GM19099 (cell line): ENCODE results near the gene CLCN5.

Experiments used
- POLR2A ChIP-seq: IDR thresholded peaks from 3 replicates; pipeline ENCODE4 v1.6.1; 2011; ENCODE audit warnings: low read depth; ENCODE audit not compliant: insufficient read length; ENCODE audit errors: extremely low read depth

The CLCN5 gene

DNA sequence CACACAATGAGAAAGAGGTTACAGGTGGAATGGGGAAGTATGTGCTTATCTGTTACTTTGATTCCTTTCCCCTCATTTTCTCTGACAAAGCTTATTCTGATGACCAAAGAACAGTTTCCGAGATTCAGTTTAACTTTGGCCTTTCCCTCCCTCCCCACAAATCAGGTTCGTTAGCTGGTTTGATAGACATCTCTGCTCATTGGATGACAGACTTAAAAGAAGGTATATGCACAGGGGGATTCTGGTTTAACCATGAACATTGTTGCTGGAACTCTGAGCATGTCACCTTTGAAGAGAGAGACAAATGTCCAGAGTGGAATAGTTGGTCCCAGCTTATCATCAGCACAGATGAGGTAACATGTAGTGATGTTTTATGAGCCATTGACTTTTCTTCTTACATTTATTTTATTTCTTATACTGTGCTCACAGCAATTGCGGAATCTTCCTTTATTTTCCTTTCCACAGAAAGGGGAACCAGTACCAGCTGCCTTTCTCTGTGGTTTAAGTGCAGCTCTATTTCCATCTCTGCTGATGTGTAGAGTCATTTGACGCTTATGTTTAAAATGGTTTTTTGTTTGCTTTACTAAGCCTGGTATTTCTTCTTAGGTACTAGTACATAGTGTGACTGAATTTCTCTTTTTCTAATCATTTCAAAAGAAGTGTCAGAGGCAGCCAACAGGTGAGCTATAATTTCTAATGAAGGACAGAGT, 153.4 kb downstream of the CLCN5 start:
- no peak for TF ChIP-seq POLR2A

DNA sequence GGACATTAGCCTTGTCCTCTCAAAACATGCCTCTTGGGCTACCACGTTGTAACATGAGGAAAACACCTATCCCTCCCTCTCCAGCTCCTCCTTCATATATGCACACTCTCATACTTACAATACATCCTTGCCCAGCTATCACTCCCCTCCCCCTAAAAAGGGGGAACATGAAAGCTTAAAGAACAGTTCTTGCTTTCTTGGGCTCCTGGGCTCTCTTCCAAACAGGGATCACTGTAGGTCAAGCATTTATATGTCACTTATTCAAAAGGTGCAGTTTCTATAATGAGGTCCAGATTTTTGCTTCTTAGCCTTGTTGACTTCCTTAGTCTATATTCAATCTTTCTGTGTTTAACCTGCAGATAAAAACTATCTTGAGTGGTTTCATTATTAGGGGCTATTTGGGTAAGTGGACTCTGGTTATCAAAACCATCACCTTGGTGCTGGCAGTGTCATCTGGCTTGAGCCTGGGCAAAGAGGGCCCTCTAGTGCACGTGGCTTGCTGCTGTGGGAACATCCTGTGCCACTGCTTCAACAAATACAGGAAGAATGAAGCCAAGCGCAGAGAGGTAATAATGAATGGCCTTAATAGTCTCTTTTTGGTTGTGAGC, 159.0 kb downstream of the CLCN5 start:
- no peak for TF ChIP-seq POLR2A

DNA sequence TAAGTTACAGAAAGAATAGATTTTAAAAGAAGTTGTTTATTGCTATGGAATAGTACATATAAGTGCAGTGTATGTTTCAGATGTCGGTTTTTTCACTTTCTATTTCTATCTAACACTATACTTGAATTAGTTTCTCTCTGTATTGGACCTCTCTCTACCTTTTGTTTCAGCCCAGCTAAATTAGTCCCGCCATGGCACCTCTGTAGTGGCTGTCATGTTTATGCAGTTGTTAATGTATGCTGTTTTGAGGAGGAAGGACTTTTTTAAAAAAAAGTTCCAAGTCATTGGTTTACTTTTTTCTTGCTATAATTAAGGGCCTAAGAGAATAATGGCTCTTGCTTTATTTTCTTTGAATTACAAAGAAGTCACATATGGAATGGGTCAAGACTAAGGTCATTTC, 160.3 kb downstream of the CLCN5 start:
- no peak for TF ChIP-seq POLR2A

DNA sequence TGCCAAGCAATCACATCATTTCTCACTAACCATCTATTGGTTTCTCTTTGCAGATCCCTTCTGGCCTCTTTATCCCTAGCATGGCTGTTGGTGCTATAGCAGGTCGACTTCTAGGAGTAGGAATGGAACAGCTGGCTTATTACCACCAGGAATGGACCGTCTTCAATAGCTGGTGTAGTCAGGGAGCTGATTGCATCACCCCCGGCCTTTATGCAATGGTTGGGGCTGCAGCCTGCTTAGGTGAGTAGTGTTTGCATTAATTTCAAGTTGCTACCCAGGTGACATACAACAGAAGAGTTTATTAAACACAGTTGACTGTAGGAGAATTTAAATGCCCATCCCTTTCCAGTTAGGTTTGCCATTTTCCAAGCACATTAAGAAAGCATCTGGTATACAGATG, 166.2 kb downstream of the CLCN5 start:
- TF ChIP-seq POLR2A = no peak

DNA sequence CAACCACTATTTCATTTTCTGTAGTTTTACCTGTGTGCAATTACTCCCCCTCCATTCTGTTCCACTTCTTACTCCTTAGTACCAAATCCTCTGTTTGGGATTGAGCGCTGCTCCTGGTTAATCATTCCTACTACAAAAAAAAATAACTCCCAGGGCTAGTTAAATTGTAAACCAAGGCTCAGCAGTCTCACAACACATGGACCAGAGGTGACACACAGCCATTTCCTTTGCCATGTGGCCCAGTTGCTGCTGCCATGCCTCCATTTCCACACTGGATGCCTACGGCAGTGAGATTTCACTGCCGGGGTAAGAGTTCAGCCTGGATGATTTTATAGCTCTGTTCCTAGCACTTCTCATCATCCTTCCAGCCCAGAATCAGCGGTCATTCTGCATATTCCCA, 171.2 kb downstream of the CLCN5 start:
- no peak for TF ChIP-seq POLR2A

DNA sequence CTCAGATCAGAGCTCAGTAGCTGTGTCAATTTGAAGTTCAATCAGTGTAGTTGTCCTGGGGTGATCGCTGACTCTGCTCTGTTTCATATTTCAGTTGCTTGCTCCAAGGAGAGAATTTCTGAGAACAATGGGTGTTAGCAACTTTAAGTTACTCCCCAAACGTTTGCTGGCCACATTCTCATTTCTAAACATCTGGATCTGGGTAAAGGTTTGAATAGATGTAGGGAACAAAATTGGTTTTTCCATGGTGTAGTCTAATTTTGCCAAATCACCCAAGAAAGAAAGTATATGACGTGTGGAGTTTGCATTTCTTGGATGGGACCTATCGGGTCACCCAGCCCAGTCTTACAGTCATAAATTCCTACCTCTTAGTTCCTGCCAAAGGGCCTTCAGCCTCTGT, 174.7 kb downstream of the CLCN5 start:
- TF ChIP-seq POLR2A = no peak

DNA sequence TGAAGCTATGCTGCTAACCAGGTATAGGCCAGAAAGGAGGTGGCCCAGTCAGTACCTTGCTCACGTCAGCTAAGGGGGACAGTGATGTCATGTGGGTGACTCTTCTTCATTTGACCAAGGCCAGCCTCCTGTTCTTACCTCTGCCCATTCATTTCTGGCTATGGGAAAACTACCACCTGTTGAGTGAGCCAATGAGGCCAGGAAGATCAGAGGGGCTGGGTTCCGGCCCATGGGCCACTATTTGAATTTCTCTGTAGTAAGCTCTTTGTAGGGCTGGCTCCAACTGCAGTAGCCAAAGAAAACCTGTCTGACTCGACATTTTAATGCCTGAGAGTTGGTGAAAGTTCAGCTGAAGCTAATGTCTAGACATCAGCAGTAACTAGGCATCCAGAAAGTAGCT, 175.8 kb downstream of the CLCN5 start:
- TF ChIP-seq POLR2A = no peak

DNA sequence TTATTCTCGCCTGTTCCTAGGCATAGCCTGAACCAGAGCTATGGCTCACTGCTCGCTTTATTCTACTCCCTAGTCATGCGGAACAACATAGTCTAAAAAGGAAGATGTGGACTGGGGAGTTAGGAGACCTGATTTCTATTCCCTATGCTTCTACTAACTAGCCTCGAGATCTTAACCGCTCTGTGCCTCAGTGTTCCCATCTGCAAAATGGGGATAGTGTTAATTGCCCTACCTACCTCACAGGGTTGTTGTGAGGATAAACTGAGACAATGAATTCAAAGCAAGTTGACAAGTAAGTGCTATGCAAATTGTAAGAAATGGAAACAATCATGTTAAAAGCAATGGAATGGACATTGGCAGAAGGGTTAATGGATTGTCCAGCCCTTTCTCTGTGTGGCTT, 176.4 kb downstream of the CLCN5 start:
- TF ChIP-seq POLR2A = no peak

DNA sequence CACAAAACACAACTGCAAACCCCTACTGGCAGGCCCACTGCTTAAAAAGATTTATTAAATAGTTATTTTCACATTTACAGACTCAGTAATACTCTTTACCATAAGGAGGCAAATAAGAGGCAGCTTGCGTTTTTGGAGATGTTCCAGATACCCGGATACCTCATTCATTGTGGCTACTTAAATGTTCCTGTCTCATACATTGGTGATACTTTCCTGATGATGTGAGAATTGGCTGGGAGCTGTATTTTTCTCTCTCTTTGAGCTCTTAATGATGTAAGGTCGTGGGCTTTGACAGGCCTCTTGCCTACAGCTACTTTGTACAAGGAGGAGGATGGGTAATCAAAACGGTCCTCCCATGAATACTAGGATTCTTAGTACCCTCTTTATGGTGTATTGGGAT, 176.9 kb downstream of the CLCN5 start:
- TF ChIP-seq POLR2A = no peak

DNA sequence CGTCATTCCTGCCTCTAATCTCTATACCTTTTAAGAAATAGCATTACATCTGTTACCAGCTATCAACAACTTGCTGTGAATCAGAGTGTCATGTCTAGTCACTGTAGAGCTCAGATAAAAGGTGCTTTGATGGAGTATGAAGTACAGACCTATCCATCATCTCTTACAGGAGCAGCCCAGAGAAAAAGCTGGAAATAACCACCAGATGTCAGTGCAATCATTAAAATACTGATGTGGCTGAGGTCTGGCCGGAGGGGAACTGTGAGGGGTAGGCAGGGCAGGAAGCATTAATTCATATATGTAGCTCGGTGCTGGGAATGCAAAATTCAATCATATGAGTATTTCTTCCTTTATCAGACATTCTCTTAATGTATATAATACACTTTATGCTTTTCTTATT, 177.8 kb downstream of the CLCN5 start:
- TF ChIP-seq POLR2A = no peak

DNA sequence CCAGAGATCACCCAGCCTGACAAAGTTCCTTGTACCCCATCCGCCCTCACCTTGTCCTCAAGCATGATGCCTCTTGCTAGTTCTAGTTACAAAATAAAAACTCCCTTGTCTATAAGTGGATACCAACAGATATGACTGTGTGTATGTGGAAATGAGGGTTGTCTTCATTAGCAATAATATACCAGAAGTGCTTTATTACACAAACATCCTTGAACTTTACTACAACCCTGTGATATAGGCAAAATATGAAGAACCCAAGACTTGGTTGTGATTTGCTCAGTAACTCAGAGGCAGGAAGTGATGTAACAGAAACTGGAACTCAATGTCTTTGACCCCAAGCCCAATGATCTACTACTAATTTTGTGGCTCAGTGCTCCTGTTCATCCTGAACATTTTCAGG, 180.8 kb downstream of the CLCN5 start:
- TF ChIP-seq POLR2A = no peak

DNA sequence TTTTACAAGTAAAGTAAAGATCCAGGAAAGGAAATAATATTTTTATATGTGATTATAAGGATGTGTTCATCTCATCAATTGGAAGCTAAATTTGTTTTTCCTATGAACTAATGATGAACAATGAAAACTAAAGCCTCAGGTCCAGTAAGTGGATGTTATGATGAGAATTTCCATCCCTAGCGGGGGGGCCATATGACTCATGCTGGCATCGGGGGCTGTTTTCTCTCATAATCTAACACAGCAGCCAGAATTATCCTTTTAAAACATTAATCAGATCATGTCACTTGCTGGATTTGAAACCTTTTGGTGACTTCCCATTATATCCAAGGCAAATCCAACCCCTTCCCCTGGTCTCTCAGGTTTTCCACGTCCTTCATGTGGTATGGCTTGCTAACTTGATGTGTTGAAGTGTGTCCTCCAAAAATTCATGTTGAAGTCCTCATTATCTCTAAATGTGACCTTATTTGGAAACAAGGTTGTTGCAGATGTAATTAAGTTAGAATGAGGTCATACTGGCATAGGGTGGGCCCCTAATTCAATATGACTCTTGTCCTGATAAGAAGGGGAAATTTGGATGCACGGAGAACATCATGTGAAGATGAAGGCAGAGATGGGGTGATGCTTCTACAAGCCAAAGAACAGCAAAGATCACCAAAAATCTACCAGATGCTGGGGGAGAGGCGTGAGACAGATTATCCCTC, 181.6 kb downstream of the CLCN5 start:
- no peak for TF ChIP-seq POLR2A

DNA sequence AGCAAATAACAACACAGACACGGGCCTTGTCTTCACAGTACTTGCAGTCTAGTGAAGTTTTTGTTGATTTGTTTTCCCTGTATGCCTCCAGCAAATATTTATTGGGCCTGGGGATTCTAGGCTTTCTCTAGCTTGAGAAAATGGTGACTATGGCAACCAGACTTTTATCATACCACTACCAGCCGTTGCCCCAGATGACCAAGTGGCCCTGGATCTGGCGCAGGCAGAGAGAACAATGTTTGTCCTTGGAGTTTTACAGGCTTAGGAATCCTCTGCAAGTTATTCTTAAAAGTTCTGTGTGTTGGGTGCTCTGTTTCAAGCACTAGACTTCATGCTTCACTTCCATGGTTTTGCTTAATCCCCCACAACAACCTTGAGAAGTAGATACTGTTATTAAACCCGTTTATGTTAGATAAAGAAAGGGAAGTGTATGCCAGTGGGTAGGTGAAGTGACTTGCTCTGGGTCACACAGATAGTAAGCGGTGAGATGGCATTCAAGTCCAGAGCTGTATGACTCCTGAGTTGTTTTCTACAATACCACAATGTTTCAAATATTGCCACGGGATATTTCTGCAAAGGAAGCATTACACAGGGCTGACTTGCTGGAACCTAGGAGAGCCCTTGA, 183.8 kb downstream of the CLCN5 start:
- no peak for TF ChIP-seq POLR2A

DNA sequence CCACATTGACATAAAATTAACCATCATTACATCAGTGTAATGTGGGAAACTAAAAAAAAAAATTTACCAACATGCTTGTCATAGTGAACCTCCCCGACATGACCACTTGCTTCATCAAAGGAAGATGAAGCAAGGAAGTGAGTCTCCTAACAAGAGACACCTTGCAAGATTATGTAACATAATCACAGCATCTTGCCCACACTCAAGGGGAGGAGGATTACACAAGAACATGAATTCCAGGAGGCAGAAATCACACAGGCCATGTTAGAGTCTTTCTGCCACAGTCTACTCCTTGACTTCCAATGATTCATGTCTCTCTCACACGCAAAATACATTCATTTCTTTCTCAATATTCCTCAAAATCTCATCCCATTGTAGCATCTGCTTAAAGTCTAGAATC, 185.1 kb downstream of the CLCN5 start:
- TF ChIP-seq POLR2A = no peak

DNA sequence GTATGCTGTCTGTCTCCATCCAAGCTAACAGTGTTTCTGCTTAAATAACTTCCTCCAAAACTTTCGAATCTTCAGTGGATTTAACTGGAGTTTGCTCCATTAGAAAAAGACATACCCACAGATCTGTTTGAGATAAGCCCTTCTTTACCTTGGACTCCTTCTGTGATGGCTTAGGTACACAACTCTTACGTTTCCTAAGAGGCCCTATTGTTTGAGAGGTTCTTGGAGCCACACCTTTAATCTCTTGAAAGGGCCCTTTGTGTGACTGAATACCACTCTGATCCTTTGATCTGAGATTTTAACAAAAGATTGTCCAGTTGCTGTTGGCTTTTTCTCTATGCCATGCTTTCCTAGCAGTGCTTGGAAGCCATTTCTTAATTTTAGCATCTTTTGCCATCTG, 185.9 kb downstream of the CLCN5 start:
- no peak for TF ChIP-seq POLR2A

DNA sequence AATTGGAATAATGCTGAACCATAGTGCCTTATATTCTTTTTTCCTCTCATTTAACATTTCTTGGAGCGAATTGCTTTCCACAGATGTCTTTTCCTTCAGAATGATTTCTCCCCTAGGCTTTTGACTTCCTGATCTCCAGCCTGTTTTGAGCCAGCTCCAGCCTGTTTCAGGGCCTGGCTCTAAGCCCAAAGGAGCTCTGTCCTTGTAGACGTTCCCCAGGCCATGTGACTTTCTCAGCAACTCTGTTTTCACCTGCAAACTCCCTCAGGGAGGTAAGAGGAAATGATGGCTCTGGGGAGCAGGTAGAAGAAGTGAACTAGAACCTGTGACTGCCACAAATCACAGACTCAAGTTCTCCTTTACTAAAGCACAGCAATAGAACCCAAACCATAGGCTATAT, 189.3 kb downstream of the CLCN5 start:
- TF ChIP-seq POLR2A = no peak
